Testis (tissue), 3 donors: Measurements from ENCODE around the gene STXBP5. TPM values are rescaled to one million over a fixed set of nuclear protein-coding genes. Genes with fewer than 3 reads are reported as not detected.

Source experiments
- DNase-seq: peaks from one replicate; pipeline ENCODE4 v3.0.0-alpha.2; 2019
- H3K27ac ChIP-seq, 2 donors: fragments of 200-600 bp; sonication (generic); one replicate each; pipeline ENCODE4 v1.5.1; 2019
- H3K27me3 ChIP-seq: fragments of 200-600 bp; sonication (generic); one replicate; pipeline ENCODE4 v1.5.1; 2019
- H3K36me3 ChIP-seq: fragments of 200-600 bp; sonication (generic); one replicate; pipeline ENCODE4 v1.5.1; 2017; ENCODE audit warnings: low read depth; ENCODE audit errors: missing control alignments
- H3K4me1 ChIP-seq: fragments of 200-600 bp; sonication (generic); one replicate; pipeline ENCODE4 v1.5.1; 2019
- H3K4me3 ChIP-seq, 2 donors: fragments of 200-600 bp; sonication (generic); one replicate each; pipeline ENCODE4 v1.5.1; 2017 to 2019
- H3K9me3 ChIP-seq: fragments of 200-600 bp; sonication (generic); one replicate; pipeline ENCODE4 v1.5.1; 2017
- CTCF ChIP-seq, 3 experiments: fragments of 450-650 bp in 2 of 3; fragments of 200-600 bp in 1 of 3; sonication (generic) in 1 of 3; IDR thresholded peaks; one replicate each; pipeline ENCODE4 v1.5.1; 2016 to 2019; ENCODE audit warnings: antibody characterized with exemption in 3 of 3, mild to moderate bottlenecking in 2 of 3, moderate library complexity in 1 of 3
- POLR2A ChIP-seq: fragments of 450-650 bp; IDR thresholded peaks from one replicate; pipeline ENCODE4 v1.6.1; 2017; ENCODE audit warnings: antibody characterized with exemption, mild to moderate bottlenecking, moderate library complexity
- WGBS, 2 donors: methylation state at CpG; one replicate each; pipeline ENCODE4 v1.1.5; 2018; 5-methylcytosine and 5-hydroxymethylcytosine counted together
- intact Hi-C: fragments of 100-400 bp; cut with DNase I; formaldehyde crosslinking; loops from one replicate; pipeline ENCODE4 v1.15.1; 2023; ENCODE audit warnings: low total_unique reads
- polyA plus RNA-seq: library from polyadenylated mRNA; stranded (reverse); fragments of 350-450 nt; fragmentation: Illumina TruSeq; extraction: RNeasy Lipid Tissue Mini Kit (QIAGEN cat#74804); gene quantifications from one replicate; pipeline ENCODE4 v1.2.3, GENCODE V29; 2014; ENCODE audit warnings: low read depth, low replicate concordance; ENCODE audit not compliant: insufficient read depth
- total RNA-seq, 2 donors: library from RNA; depleted of rRNA; stranded (reverse); fragments of >200 nt; gene quantifications; one replicate each; pipeline ENCODE4 v1.2.3, GENCODE V29; 2016

STXBP5 gene
- total and polyA plus RNA-seq, 3 donors from 2014 or later, result 29.9 to 47.4 (median 43.5) TPM

GRCh38 chr6:147238164-147238563, 33.9 kb downstream of the STXBP5 start:
- no peaks in the 10 kb centered on the region for H3K27me3 ChIP-seq
- H3K36me3 ChIP-seq, result no peaks in the 10 kb centered on the region
- H3K9me3 ChIP-seq, result no peaks in the 10 kb centered on the region
- 88 to 90% methylated on average over 3 of the region's 3 CpGs for WGBS, 2 donors
- TF ChIP-seq POLR2A (no peak), CTCF (IDR thresholded peaks at IDR 0.05) (no peak)
- H3K27ac ChIP-seq, result no peak overlapping the region
- intact Hi-C loops, result no loop called here
- H3K4me1 ChIP-seq, result no peaks in the 10 kb centered on the region
- DNase-seq, result no peak
- H3K4me3 ChIP-seq, result no peak overlapping the region

GRCh38 chr6:147238906-147239305, 34.7 kb downstream of the STXBP5 start:
- no peaks in the 10 kb centered on the region for H3K27me3 ChIP-seq
- intact Hi-C loops, result no loop called here
- WGBS, 2 donors, result 97% methylated on average over 5 of the region's 5 CpGs
- H3K4me1 ChIP-seq, result no peaks in the 10 kb centered on the region
- DNase-seq, result no peak
- H3K9me3 ChIP-seq, result no peaks in the 10 kb centered on the region
- no peak overlapping the region for H3K4me3 ChIP-seq
- no peak overlapping the region for H3K27ac ChIP-seq
- no peaks in the 10 kb centered on the region for H3K36me3 ChIP-seq
- TF ChIP-seq CTCF (IDR thresholded peaks at IDR 0.05) (no peak), POLR2A (no peak)

GRCh38 chr6:147244832-147245231, 40.6 kb downstream of the STXBP5 start:
- no peak for DNase-seq
- WGBS, 2 donors, result 44 to 51% methylated on average over 4 of the region's 4 CpGs
- intact Hi-C loops, result no loop called here
- Histone ChIP-seq H3K4me3 (no peak overlapping the region), H3K27me3 (no peaks in the 10 kb centered on the region), H3K27ac (no peak overlapping the region), H3K4me1 (no peaks in the 10 kb centered on the region), H3K36me3 (no peaks in the 10 kb centered on the region), H3K9me3 (no peaks in the 10 kb centered on the region)
- TF ChIP-seq CTCF (IDR thresholded peaks at IDR 0.05) (no peak), POLR2A (no peak)

GRCh38 chr6:147245693-147246092, 41.5 kb downstream of the STXBP5 start:
- WGBS, 2 donors, result 83 to 91% methylated on average over 2 of the region's 2 CpGs
- intact Hi-C loops, result no loop called here
- H3K36me3 ChIP-seq, result no peaks in the 10 kb centered on the region
- DNase-seq, result no peak
- no peak overlapping the region for H3K27ac ChIP-seq
- no peak overlapping the region for H3K4me3 ChIP-seq
- no peaks in the 10 kb centered on the region for H3K27me3 ChIP-seq
- no peaks in the 10 kb centered on the region for H3K9me3 ChIP-seq
- no peak for TF ChIP-seq POLR2A
- TF ChIP-seq CTCF (IDR thresholded peaks at IDR 0.05), result no peak
- no peaks in the 10 kb centered on the region for H3K4me1 ChIP-seq

- Histone ChIP-seq H3K4me3 (no peak overlapping the region), H3K9me3 (no peaks in the 10 kb centered on the region), H3K36me3 (no peaks in the 10 kb centered on the region), H3K27ac (no peak overlapping the region), H3K4me1 (no peaks in the 10 kb centered on the region), H3K27me3 (no peaks in the 10 kb centered on the region)
- intact Hi-C loops, result no loop called here
- DNase-seq, result no peak
- TF ChIP-seq CTCF (IDR thresholded peaks at IDR 0.05), result no peak
- no peak for TF ChIP-seq POLR2A
- 92 to 96% methylated on average over 5 of the region's 5 CpGs for WGBS, 2 donors
These were observed 42.8 kb downstream of the STXBP5 start for GRCh38 chr6:147246853-147247635.
